ENCODE data around the gene NHLRC4. TPM values are rescaled to one million over a fixed set of nuclear protein-coding genes. Genes with fewer than 3 reads are reported as not detected.

Gene NHLRC4
- total RNA-seq, 1 experiment from 2014 or later: 0.06 TPM

DNA sequence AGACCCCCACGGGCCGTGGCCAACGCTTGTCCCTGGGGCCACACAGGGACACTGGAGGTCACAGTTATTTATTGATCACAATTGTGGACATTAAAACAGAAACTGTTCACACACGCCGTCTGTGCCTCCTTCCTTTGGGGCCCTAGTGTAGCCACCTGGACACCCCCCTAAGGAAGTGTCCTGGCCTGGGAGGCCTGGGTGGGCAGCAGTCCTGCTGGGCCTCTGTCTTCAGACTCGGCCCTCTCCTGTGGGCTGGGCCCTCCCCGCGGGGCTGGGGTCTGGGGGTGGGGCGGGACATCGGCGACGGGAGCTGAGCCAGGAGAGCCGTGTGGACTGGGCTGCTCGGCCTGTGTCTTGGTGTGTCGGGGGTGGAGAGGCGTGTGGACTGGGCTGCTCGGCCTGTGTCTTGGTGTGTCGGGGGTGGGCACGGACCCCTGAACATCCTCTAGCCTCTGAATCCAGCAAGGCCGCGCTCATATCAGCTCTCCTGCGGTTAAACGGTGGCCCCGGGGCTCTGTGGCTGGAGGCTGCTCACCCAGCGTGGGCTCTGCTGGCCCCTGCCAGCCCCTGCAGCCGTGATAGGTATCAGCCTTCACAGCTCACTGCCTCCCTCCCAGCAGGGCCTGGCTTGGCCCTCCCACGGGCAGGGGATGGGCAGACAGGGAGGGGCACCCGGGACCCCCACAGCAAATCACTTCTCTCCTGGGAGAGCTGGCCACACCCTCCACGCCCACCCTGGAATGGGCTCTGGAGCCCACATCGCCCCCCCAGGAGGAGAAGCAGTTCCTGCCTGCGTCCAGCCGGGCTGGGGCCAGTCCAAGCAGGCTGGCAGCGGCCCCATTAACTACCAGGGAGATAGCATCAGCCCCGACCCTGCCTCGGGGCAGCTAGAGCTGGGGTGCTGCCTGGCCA is 1.1 kb upstream of the NHLRC4 start:
- DNase-seq (ENCODE audit: low spot score): no peak

DNA sequence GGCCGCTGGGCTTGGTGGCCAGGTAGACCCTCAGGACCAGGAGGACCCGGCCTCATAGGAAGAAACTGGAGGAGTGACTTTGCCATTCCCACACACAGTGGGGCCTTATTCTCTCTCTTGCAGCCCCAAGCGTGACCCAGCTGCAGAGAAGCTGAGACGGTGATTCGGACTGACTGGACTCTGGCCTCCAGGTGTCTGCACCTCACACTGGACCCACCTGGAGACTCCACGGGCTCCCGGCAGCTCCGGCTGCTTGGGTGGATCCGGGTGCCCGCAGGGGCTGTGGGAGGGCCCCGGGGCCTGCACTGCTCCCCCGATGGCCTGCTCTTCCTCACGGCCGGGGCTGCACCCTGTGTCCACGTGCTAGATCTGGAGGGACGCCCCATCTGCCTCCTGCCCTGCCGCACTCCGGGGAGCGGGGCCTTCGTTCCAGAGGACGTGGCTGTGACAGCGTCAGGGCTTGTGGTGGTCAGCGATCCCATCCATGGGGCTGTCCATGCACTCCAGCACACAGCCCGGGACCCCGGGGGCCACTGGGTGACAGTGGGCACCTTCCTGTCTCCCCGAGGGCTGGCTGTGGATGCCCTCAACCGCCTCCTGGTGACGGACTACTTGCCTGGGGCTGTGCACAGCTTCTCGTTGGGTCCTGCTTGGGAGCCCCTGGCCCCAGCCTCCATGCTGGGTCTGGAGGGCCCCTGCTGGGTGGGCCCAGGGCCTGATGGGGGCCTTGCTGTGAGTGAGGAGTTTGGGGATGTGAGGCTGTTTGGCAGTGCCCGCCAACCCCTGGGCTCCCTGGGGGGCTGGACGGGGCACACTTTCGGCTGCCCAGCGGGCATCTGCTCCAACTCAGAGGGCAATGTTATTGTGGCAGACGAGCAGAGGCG is 810 bp downstream of the NHLRC4 start:
- no peak for DNase-seq (ENCODE audit: low spot score)

DNA sequence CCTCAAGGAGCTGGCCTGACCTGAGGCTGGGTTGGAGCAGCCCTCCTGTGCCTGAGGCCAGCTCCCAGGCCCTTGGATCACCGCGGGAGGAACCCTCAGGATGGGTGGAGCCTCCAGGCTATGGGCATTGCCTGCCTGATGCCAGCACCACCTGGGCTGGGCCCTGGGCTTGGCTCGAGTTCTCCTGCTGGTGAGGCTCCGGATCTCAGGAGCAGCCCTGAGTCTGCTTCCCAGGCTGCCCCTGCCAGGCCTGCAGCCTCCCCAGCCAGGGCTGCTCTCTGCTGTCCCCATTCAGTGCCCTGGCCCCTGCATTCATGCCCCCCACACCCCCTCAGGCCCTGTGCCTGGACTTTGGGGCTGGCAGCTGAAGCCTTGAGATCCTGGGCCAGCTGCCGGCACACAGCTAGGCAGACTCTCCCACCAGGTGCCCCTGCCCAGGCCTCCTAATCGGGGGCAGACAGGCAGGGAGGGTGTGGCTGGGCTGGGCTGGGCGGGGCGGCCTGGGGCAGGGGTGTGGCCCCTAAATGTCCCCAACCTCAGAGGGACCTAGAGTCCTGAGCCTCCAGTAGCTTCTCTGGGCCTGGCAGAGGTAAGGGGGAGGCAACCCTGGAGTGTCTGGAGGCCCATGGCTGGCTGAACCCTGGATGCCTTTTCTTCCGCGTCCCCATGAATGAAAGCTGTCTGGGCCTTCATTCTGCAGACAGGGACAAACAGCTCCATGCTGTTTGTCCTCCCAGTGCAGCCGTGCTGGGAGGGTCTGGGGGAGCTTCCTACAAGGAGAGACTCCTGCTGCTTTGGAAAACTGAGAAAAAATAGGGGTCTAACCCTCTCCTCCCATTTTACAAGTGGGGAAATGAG is 1.8 kb downstream of the NHLRC4 start:
- no peak for DNase-seq (ENCODE audit: low spot score)

DNA sequence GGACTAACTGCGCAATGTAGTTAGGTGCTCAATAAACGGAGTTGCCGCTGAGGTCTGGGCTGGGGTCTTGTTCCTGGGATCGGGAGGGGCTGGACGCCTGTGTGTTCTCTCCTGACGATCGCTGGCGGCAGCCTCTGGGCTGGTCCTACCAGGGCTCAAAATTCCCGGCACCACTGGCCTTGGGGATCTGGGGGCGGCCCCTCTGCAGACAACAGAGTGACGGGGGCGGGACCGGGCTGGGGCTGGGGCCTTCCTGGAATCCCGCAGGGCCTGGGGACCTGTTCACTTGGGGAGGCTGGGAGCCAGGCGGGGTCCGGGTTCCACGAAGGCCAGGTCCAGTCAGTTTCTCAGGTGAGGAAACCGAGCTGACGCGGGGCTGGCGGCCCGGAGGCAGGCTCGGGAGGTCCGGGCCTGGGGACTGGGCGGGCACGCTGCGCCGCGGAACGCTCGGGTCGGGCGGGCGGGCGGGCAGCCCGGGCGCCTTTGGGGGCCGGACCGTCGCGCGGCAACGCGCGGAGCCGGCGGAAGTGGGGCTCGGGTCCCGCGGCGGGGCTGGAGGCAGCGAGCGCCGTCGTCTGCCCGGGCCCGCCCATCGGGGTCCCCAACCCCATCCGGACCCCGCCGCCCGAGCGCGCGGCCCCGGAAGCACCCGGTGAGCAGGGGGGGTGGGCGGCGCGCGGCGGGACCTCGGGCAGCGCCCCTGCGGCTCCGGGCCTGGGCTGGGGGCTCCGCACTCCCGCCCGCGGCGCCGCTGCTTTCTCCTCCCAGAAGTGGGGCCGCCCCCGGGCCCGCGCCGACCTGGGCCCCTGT is 2.8 kb downstream of the NHLRC4 start, which contains the start of gene PIGQ:
TSS of gene PIGQ (plus strand) at position 524 of the 810 bp plus-strand sequence. CDS start 4,107 bp downstream, outside the sequence.
- DNase-seq (ENCODE audit: low spot score): no peak

DNA sequence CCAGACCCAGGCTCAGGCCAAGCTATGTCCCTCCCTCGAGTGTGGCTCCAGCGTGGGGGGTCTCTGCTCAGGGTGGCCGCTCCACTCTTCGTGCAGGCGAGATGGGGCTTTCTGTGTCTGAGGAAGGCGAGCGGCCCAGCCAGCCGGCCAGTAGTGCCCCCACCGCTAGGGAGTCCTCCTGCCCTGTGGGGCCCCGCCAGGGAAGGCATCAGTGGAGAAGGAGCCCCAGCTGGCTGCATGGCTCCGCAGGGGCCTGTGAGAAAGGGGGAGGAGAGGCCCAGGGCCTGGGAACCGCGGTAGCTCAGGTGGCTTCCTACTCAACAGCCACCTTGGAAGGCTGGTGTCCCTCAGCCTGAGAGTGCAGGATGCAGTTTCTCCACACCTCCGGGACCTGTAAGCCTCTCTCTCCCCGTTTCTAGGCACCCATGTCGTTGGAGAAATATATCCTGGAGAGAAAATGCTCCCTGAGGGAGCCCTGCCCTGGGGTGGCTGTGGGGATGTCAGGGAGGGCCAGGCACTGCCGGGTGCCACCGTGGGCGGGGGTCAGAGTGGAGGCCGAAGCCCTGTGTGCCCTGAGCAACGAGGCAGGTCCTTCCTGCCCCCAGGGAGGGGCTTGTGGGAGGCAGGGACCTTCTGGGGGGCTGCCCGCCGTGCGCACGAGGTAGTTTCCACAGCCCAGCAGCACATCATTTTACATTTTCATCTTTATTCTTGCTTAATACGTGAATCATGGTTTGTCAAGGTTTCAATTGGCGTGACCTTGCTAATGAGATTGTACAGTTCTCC is 6.3 kb downstream of the NHLRC4 start:
- DNase-seq (ENCODE audit: low spot score): no peak

DNA sequence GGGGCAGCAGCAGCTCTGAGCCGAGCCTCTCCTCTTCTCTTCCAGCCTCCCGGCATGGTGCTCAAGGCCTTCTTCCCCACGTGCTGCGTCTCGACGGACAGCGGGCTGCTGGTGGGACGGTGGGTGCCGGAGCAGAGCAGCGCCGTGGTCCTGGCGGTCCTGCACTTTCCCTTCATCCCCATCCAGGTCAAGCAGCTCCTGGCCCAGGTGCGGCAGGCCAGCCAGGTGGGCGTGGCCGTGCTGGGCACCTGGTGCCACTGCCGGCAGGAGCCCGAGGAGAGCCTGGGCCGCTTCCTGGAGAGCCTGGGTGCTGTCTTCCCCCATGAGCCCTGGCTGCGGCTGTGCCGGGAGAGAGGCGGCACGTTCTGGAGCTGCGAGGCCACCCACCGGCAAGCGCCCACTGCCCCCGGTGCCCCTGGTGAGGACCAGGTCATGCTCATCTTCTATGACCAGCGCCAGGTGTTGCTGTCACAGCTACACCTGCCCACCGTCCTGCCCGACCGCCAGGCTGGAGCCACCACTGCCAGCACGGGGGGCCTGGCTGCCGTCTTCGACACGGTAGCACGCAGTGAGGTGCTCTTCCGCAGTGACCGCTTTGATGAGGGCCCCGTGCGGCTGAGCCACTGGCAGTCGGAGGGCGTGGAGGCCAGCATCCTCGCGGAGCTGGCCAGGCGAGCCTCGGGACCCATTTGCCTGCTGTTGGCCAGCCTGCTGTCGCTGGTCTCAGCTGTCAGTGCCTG is 7.4 kb downstream of the NHLRC4 start:
- no peak for DNase-seq (ENCODE audit: low spot score)

DNA sequence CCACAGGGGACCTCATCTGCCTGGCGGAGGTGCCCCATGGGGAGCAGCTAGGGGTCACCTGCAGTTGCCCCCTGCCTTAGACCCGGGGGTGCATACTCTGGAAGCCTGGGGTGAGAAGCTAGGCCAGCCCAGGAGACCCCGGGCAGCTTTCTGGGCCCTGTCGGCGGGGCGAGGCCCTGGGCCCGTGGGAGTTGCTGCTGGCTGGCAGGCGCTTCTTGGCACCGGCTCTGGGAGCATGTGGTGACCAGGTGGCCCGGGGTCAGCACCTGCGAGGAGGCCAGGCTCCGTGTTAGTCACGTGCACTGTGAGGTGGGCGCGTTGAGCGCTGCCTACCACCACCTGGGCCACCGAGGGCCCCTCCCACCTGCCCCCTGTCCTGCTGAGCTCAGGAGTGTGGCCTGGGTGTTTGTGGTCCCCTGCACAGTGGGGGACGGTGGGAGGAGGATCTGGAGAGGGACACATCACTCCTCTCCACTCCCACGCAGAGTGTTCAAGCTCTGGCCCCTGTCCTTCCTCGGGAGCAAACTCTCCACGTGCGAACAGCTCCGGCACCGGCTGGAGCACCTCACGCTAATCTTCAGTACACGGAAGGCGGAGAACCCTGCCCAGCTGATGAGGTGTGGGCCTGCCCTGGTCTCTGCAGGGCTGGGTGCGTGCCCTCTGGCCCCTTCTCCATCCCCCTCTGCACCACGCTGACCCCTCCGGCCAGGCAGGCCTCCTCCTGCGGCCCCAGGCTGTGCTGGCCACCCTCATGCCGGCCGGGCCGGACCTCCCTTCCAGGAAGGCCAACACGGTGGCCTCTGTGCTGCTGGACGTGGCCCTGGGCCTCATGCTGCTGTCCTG is 8.8 kb downstream of the NHLRC4 start:
- DNase-seq (ENCODE audit: low spot score): no peak

DNA sequence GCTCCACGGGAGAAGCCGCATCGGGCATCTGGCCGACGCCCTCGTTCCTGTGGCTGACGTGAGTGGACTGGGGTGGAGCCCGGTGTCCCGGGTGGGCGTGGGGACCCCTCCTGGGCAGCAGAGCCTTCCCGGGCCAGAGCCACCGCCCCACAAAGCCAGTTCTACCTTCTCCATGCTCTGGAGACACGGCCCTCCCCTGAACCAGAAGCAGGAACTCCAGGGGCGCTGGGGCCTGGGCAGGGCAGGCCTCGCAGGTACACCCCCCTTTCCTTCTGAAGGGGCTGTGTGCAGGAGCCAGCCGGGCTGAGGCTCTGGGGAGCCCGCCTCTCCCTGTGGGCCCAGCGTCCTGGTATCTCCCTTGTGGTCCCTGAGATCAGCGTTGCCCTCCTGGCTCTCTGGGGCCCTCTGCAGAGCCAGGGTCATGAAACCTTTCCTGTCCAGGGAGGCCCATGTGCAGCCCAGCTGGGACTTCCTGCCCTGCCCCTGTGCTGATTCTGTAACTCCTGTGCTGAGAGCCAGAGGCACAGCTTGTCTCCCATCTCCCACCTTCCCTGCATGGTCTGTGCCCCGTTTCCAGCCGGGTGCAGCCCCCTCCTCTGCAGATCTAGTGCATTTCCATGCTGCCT is 9.5 kb downstream of the NHLRC4 start:
- DNase-seq (ENCODE audit: low spot score): no peak

DNA sequence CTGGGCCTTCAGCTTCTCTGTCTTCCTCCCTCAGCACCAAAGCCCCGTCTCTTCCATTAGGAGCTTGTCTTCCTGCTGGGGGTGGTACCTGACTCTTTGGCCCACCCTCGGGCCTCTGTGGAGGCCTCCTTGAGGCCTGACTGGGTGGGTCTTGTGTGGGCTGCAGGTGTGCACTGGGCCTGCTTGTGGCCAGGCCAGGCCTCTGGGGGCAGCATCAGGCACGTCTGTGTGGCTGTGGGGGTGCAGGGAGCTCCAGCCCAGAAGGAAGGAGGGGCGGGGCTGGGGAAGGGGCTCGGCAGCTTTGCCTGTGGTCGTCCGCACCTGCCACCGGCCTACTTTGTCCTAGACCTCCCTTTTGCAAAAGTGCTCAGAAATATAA is 10.0 kb downstream of the NHLRC4 start:
- no peak for DNase-seq (ENCODE audit: low spot score)

DNA sequence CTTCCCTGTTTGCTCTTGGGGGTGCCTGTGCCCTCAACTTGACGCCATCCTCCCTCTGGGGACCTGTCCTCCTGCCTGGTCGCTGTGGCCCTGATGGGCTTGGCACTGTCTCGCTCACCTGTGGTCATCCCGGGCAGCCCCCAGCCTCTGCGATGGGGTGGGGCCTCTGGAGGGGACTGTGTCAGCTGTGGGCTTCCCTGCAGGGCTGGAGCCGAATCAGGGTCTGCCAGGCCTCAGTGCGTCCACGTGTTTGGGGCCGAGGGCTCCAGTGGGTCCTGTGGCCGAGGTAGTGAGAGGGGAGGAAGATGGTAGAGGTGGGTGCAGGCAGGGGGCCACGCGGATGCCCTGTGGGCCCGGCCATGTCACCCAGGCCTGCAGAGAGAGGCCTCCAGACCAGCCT is 11.0 kb downstream of the NHLRC4 start:
- DNase-seq (ENCODE audit: low spot score): no peak

DNA sequence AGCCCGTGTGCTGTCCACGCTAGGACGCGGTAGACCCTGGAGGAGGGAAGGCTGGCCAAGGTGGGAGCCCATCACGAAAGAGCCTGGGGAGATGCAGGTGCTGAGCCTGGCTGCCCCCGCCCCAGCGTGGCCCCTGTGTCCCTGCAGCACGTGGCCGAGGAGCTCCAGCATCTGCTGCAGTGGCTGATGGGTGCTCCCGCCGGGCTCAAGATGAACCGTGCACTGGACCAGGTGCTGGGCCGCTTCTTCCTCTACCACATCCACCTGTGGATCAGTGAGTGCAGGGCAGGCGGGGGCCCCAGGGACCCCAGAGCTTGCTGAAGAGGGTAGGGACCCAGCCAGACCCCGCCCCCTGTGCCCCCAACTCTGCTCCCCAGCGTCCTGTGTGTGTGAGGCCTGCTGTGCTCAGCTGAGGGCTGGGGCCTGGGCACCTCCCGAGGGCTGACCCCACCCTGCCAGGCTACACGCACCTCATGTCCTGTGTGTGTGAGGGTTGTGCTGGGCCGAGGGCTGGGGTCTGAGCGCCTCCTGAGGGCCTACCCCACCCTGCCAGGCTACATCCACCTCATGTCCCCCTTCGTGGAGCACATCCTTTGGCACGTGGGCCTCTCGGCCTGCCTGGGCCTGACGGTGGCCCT is 11.5 kb downstream of the NHLRC4 start:
- no peak for DNase-seq (ENCODE audit: low spot score)

DNA sequence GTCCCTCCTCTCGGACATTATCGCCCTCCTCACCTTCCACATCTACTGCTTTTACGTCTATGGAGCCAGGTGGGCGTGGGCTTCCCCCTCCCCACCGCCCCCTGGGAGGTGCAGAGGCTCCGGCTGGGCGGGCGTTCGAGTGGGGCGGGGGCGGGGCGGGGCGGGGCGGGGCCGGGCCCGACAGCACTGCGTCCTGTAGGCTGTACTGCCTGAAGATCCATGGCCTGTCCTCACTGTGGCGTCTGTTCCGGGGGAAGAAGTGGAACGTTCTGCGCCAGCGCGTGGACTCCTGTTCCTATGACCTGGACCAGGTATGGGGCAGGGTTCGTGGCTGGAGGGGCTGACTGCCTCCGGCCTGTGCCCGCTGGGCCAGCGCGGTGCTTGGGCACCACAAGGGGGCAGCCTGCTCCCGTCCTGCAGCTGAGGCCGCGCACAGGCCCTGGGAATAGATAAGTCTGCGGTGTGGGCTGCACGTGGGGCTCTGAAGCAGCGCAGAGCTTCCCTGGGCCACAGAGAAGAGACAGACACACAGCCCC is 12.1 kb downstream of the NHLRC4 start:
- no peak for DNase-seq (ENCODE audit: low spot score)

DNA sequence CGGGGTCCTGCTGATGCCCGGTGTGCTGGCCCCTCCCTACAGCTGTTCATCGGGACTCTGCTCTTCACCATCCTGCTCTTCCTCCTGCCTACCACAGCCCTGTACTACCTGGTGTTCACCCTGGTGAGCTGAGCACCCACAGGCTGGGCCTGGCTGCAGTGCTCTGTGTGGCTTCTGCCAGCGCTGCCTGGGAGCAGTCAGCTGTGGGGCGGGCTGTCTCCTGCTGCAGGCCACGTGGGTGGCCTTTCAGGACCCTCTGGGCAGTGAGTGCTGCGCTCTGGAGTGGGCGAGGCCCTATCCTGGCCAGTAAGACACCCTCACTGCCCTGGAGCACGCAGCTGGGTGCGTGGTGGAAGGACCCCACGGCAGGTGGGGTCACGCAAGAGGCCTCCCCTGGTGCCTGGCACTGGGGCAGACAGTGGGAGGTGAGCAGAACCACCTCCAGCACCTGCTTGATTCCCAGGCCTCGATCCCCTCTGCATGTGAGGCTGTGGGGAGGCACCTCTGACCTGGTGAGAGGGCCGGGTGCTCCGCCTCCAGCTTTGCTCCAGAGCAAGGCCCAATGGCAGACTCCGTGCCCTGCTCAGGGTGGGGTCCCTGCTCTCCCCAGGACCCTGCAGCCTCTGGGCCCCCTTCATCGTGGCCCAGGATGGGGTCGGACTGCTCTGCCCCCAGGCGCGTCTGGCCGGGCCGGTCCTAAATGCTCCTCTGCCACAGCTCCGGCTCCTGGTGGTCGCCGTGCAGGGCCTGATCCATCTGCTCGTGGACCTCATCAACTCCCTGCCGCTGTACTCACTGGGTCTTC is 13.5 kb downstream of the NHLRC4 start:
- no peak for DNase-seq (ENCODE audit: low spot score)

DNA sequence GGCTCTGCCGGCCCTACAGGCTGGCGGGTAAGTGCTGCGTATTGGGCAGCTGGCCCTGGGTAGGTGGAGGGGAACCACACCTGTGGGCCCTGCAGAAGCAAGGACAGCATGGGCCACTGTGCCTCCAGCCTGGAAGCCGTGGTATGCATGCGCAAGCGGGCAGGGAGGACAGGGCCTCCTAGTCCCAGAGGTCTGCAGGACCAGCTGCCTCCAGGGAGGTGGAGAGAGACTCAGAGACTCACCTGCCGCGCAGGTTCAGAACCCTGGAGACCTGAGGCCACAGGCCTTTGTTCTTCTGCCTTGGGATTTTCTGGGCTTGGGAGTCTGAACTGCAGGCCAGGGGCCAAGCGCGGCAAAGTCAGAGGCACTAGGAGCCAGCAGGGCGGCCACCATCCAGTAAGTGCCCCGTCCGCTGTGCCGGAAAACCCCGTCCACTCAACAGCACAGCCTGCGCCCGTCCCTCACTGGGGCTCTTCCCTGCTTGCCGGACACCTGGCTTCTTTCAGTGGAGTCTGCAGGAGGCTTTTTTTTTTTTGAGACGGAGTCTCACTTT is 14.2 kb downstream of the NHLRC4 start:
- no peak for DNase-seq (ENCODE audit: low spot score)

DNA sequence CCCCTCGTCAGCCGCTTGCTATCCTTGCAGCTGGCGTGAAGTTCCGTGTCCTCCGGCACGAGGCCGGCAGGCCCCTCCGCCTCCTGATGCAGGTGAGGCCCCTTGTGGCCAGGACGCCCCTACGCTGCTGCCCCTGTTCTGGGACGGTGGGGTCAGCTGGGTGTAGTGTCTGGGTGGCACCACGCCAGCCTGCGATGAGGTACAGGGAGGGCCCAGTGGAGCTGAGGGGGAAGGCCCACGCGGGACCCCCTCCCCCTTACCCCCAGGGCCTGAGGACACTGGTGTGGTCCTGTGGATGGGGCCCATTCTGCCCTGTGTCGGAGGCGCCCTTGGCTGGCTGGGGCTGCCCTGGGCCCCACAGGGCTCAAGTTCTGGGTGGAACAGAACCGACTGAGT is 15.4 kb downstream of the NHLRC4 start:
- no peak for DNase-seq (ENCODE audit: low spot score)

All from H4 (cell line).